Upper lobe of right lung (tissue), 1 donor: ENCODE results near the gene BRME1. TPM values are rescaled to one million over a fixed set of nuclear protein-coding genes. Genes with fewer than 3 reads are reported as not detected.

Experiments used
- ATAC-seq: fragments of 200-7000 bp; cut with Tn5 transposase; one replicate; pipeline ENCODE4 v1.9.1; 2020; ENCODE audit warnings: mild to moderate bottlenecking, moderate library complexity
- DNase-seq: peaks from one replicate; pipeline ENCODE4 v3.0.0-alpha.2; 2020
- H3K27ac ChIP-seq: fragments of 200-600 bp; one replicate; pipeline ENCODE4 v1.8.0; 2022
- H3K27me3 ChIP-seq: fragments of 200-600 bp; one replicate; pipeline ENCODE4 v1.8.0; 2022; ENCODE audit warnings: mild to moderate bottlenecking
- H3K36me3 ChIP-seq: fragments of 200-600 bp; one replicate; pipeline ENCODE4 v1.8.0; 2022
- H3K4me1 ChIP-seq: fragments of 200-600 bp; one replicate; pipeline ENCODE4 v1.8.0; 2022
- H3K4me3 ChIP-seq: fragments of 200-600 bp; one replicate; pipeline ENCODE4 v1.8.0; 2022; ENCODE audit warnings: mild to moderate bottlenecking
- H3K9me3 ChIP-seq: fragments of 200-600 bp; one replicate; pipeline ENCODE4 v1.8.0; 2022
- CTCF ChIP-seq: fragments of 200-600 bp; IDR thresholded peaks from one replicate; pipeline ENCODE4 v1.8.0; 2022; ENCODE audit warnings: antibody characterized with exemption
- intact Hi-C: fragments of 100-400 bp; cut with DNase I; formaldehyde crosslinking; loops from one replicate; pipeline ENCODE4 v1.11.0; 2022
- long read RNA-seq: library from polyadenylated mRNA; unstranded; transcript quantifications from one replicate; pipeline ENCODE4 v2.0.0, GENCODE V29; 2021
- total RNA-seq: library from RNA; stranded (reverse); fragmentation: NEBNext Ultra II Directional; extraction: Animal tissue kit (Norgen Biotek cat#: 25700); gene quantifications from one replicate; pipeline ENCODE4 v1.2.1, GENCODE V29; 2021
- donor health status: DM: no; HTN: yes; CAD: no; lungs with severe emphysema.

Gene BRME1
- total RNA-seq = 2.0 TPM
- long read RNA-seq, partial matches to known transcripts = 0 of 3 reads
- long read RNA-seq, other reads (novel, unspliced or antisense) = 3 of 3 reads

GRCh38 chr19:13905634-13906520 is at the start of gene BRME1, which contains the start of gene CC2D1A:
BRME1 (minus strand) TSS chr19:13906117; CDS start chr19:13904892, 1,225 bp downstream.
CC2D1A (plus strand) TSS chr19:13906201; CDS start chr19:13906442, 241 bp downstream.
- no peaks in the 10 kb centered on the region for H3K27me3 ChIP-seq
- peak; percentile 99 for ATAC-seq
- H3K27ac ChIP-seq = peak within 1 kb of the TSS; percentile 86
- H3K36me3 ChIP-seq = peaks cover 6% of the 10 kb centered on the region
- DNase-seq = peak; percentile 98
- no peaks in the 10 kb centered on the region for H3K9me3 ChIP-seq
- peaks cover 8% of the 10 kb centered on the region for H3K4me1 ChIP-seq
- H3K4me3 ChIP-seq = peak within 1 kb of the TSS; percentile 90
- TF ChIP-seq CTCF = no peak
- intact Hi-C loops = no loop called here

- DNase-seq (no peak), ATAC-seq (no peak)
- intact Hi-C loops = no loop called here
- Histone ChIP-seq H3K9me3 (no peaks in the 10 kb centered on the region), H3K4me1 (peaks cover 13% of the 10 kb centered on the region), H3K27me3 (no peaks in the 10 kb centered on the region), H3K36me3 (peaks cover 43% of the 10 kb centered on the region), H3K4me3 (no peak overlapping the region), H3K27ac (no peak overlapping the region)
- no peak for TF ChIP-seq CTCF
Measured at GRCh38 chr19:13954185-13954584, 48.3 kb upstream of the BRME1 start.

GRCh38 chr19:13952931-13953531 is 47.1 kb upstream of the BRME1 start:
- H3K36me3 ChIP-seq = peaks cover 38% of the 10 kb centered on the region
- intact Hi-C loops = no loop called here
- H3K4me3 ChIP-seq = peak overlapping the region; percentile 72
- DNase-seq = no peak
- H3K27me3 ChIP-seq = no peaks in the 10 kb centered on the region
- no peak for ATAC-seq
- peak overlapping the region; percentile 85 for H3K27ac ChIP-seq
- H3K9me3 ChIP-seq = no peaks in the 10 kb centered on the region
- TF ChIP-seq CTCF = no peak
- peaks cover 13% of the 10 kb centered on the region for H3K4me1 ChIP-seq

- H3K27ac ChIP-seq = peak within 1 kb of the TSS; percentile 85
- intact Hi-C loops = no loop called here
- DNase-seq = peak; percentile 99
Measured at GRCh38 chr19:13952154-13952930, 46.4 kb upstream of the BRME1 start, which contains the start of gene DCAF15. DCAF15 (plus strand) TSS chr19:13952509; CDS start chr19:13952513, 4 bp downstream.

More at GRCh38 chr19:13952154-13952930, 46.4 kb upstream of the BRME1 start, which contains the start of gene DCAF15:
- peaks cover 31% of the 10 kb centered on the region for H3K36me3 ChIP-seq
- peak; percentile 99 for ATAC-seq
- peaks cover 13% of the 10 kb centered on the region for H3K4me1 ChIP-seq
- H3K27me3 ChIP-seq = no peaks in the 10 kb centered on the region
- peak within 1 kb of the TSS; percentile 72 for H3K4me3 ChIP-seq
- TF ChIP-seq CTCF = no peak
- H3K9me3 ChIP-seq = no peaks in the 10 kb centered on the region
